GM13976 (cell line): ENCODE data around the gene LAT.

Source experiments
- DNase-seq: peaks from one replicate; pipeline ENCODE4 v3.0.0; 2012; ENCODE audit warnings: low spot score
- in situ Hi-C: fragments of 300-500 bp; cut with MboI; formaldehyde crosslinking; loops from one replicate; pipeline ENCODE4 v1.12.0; 2022; ENCODE audit warnings: low sequenced_read_pairs, mixed read lengths, inconsistent platforms; ENCODE audit not compliant: unreplicated experiment
- TF ChIP-seq, protein P1 (sequence below): IDR thresholded peaks from 2 replicates; pipeline ENCODE4 v1.5.1; 2012; ENCODE audit warnings: borderline replicate concordance, mild to moderate bottlenecking; ENCODE audit not compliant: insufficient read depth; ENCODE audit errors: extremely low read depth, missing control alignments, control extremely low read depth

LAT gene

DNA sequence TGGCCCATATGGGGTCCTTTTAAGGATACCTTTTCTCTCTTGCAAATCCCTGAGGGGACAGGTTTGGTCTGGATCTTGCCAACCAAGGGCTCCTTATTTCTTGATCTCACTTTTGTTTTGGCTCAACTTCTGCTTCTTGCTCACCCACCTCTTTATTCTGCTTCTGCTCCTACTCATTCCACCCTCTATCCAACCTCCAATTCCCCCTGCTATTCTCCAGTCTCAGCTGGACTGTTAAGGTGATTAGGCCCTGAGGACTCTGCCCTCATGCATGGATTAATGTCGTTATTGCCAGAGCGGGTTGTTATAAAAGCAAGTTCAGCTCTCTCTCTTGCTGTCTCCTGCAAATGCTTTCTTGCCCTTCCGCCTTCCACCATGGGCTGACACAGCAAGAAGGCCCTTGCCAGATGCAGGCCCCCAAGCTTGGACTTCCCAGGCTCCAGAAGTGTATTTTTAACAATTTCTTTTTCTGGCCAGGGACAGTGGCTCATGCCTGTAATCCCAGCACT is 29.8 kb downstream of the LAT start:
- in situ Hi-C loops = no loop called here
- TF ChIP-seq, protein P1, sequence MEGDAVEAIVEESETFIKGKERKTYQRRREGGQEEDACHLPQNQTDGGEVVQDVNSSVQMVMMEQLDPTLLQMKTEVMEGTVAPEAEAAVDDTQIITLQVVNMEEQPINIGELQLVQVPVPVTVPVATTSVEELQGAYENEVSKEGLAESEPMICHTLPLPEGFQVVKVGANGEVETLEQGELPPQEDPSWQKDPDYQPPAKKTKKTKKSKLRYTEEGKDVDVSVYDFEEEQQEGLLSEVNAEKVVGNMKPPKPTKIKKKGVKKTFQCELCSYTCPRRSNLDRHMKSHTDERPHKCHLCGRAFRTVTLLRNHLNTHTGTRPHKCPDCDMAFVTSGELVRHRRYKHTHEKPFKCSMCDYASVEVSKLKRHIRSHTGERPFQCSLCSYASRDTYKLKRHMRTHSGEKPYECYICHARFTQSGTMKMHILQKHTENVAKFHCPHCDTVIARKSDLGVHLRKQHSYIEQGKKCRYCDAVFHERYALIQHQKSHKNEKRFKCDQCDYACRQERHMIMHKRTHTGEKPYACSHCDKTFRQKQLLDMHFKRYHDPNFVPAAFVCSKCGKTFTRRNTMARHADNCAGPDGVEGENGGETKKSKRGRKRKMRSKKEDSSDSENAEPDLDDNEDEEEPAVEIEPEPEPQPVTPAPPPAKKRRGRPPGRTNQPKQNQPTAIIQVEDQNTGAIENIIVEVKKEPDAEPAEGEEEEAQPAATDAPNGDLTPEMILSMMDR = no peak

DNA sequence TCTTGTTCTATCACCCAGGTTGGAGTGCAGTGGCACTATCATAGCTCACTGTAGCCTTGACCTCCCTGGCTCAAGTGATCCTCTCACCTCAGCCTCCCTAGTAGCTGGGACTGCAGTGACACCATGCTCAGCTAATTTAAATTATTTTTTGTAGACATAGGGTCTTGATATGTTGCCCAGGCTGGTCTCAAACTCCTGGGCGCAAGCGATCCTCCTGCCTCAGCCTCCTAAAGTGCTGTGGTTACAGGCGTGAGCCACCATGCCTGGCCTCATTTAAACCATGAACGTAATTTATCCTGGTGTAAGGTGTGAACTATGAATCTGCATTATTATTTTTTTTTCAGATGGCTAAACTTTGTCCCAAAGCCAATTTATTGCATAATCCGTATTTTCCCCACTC is 37.3 kb downstream of the LAT start:
- in situ Hi-C loops = no loop called here

More for the DNA sequence above, 29.8 kb downstream of the LAT start:
- no peak for DNase-seq

DNA sequence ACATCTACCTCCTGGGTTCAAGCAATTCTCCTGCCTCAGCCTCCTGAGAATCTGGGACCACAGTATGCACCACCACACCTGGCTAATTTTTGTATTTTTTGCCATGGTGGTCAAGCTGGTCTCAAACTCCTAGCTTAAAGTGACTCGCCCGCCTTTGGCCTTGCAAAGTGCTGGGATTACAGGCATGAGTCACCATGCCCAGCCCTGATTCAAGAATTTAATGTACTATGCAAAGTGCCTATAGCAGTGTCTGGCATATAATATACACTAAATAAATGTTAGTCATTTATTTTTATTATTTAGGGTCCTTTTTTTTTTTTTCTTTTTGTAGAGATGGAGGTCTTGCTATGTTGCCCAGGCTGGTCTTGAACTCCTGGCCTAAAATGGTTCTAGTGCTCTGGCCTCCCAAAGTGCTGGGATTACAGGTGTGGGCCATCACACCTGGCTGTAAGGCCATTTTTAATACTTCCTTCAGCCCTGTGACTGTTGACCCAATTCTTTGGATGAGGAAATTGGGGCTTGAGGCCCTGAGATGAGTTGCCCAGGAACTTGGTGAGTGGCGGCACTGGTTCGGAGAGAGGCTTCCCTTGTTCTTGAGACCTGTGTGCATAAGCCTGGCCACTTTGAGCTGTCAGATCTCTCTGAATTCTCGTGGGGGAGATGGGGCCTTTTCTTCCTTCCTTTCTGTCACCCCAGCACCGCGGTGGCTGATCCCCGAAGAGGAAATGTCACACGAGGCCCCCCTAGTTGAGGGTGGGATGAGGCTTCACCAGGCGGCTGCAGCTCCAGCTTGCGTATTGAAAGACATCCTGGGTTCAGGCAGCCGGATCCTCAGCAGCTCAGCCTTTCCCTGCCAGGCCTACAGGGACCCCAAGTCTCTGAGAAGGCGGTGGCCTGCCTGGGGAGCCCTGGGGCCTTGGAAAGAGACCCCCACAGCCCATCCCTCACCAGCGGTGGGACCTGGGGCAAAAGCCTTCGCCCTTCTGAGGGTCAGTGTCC is 38.7 kb downstream of the LAT start:
- TF ChIP-seq, protein P1 = no peak
- no peak for DNase-seq
- in situ Hi-C loops = no loop called here

More for the DNA sequence above, 37.3 kb downstream of the LAT start:
- TF ChIP-seq, protein P1 = no peak
- no peak for DNase-seq

DNA sequence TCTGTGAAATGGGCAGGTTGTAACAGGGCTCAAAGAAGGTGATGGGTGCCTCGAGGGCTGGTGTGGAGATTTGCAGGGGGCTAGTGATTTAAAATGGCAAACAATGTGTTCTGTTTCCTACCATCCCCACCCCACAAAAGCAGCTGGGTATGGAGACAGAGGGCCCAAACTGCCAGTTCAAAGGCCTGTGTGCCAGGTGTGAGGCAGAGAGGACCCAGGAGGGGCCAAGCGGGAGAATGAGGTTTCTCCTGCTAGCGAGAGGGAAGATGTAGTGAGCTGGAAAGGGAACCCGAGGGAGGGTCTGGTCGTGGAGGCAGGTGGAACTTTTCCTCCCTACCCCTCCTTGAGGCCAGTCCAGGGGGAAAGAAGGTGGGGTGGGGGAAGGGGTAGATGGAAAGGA is 39.4 kb downstream of the LAT start:
- no peak for DNase-seq
- TF ChIP-seq, protein P1 = no peak
- in situ Hi-C loops = no loop called here

DNA sequence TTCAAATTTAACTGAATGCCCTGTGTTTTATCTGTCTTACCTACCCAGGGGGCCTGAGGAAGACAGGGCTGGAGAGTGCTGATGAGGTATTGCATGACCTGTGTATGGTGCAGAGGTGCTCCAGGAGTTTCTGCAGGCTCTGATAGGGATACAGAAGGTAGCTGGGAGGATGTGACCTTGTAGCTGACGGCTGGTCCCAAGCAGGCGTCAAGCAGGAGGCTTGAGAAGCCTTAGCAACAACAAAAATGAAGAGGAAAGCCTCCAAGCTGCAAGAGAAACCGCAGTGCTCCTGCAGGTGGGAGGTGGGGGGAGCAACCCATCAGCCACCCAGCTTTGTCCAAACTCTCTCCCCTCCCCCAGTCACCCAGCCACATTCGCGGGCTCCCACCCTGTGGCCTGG is 40.4 kb downstream of the LAT start:
- in situ Hi-C loops = no loop called here
- DNase-seq = no peak
- TF ChIP-seq, protein P1 = no peak

DNA sequence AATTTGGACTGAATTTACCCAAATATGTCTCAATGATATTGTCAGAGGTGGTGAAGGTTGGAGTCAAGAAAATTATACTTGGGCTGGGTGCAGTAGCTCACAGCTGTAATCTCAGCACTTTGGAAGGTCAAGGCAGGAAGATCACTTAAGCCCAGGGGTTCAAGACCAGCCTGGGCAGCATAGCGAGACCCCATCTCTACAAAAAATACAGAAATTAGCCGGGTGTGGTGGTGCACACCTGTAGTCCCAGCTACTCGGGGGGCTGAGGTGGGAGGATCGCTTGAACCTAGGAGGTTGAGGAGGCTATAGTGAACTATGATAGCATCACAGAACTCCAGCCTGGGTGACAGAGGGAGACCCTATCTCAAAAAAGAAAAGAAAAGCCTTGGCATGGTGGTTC is 40.9 kb downstream of the LAT start:
- DNase-seq = no peak
- in situ Hi-C loops = no loop called here
- TF ChIP-seq, protein P1 = no peak
